Hepatocyte (in vitro differentiated cells): ENCODE measurements around the gene OR7G2.
"Not testable (repeated sequence)": the region's sequence is repeated elsewhere in the genome, so short reads cannot be mapped to it uniquely, and the experiment has no call there.

Experiments
- EZH2phosphoT487 ChIP-seq: fragments of 200-600 bp; sonication (generic); IDR thresholded peaks from one replicate; pipeline ENCODE4 v1.6.1; 2018; ENCODE audit warnings: antibody characterized with exemption, mild to moderate bottlenecking, low read depth, moderate library complexity; ENCODE audit not compliant: unreplicated experiment, severe bottlenecking
- TF ChIP-seq, protein P1 (sequence below): fragments of 200-600 bp; sonication (generic); IDR thresholded peaks from 2 replicates; pipeline ENCODE4 v1.5.1; 2016; ENCODE audit warnings: antibody characterized with exemption, mild to moderate bottlenecking; ENCODE audit not compliant: poor library complexity

GRCh38 chr19:9056131-9056530 is 51.1 kb downstream of the OR7G2 start:
- TF ChIP-seq EZH2phosphoT487, result not testable (repeated sequence)
- TF ChIP-seq, protein P1, sequence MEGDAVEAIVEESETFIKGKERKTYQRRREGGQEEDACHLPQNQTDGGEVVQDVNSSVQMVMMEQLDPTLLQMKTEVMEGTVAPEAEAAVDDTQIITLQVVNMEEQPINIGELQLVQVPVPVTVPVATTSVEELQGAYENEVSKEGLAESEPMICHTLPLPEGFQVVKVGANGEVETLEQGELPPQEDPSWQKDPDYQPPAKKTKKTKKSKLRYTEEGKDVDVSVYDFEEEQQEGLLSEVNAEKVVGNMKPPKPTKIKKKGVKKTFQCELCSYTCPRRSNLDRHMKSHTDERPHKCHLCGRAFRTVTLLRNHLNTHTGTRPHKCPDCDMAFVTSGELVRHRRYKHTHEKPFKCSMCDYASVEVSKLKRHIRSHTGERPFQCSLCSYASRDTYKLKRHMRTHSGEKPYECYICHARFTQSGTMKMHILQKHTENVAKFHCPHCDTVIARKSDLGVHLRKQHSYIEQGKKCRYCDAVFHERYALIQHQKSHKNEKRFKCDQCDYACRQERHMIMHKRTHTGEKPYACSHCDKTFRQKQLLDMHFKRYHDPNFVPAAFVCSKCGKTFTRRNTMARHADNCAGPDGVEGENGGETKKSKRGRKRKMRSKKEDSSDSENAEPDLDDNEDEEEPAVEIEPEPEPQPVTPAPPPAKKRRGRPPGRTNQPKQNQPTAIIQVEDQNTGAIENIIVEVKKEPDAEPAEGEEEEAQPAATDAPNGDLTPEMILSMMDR, result not testable (repeated sequence)
